Stimulated activated CD4-positive, alpha-beta T cell treated with anti-CD3 and anti-CD28 coated beads, Interleukin-1b, Interleukin-23, amount 100 ng/mL, for 1 hour (primary cell): ENCODE measurements around the gene COBL.

Source experiments
- DNase-seq, 2 donors: peaks; one replicate each; pipeline ENCODE4 v3.0.0-alpha.2; 2020; ENCODE audit warnings: low read depth in 2 of 2

The COBL gene

GRCh38 chr7:51026341-51026740, 290.3 kb downstream of the COBL start:
- DNase-seq, result no peak

GRCh38 chr7:51025668-51026067, 290.9 kb downstream of the COBL start:
- no peak for DNase-seq

- DNase-seq, result no peak
Measured at GRCh38 chr7:51024867-51025266, 291.7 kb downstream of the COBL start.

GRCh38 chr7:51023547-51023946, 293.1 kb downstream of the COBL start:
- no peak for DNase-seq

- no peak for DNase-seq
Measured at GRCh38 chr7:51022821-51023220, 293.8 kb downstream of the COBL start.

- no peak for DNase-seq
Measured at GRCh38 chr7:51021906-51022570, 294.6 kb downstream of the COBL start.

GRCh38 chr7:51020944-51021343, 295.7 kb downstream of the COBL start:
- no peak for DNase-seq

GRCh38 chr7:51019891-51020870, 296.4 kb downstream of the COBL start:
- DNase-seq, result no peak

GRCh38 chr7:51019191-51019844, 297.3 kb downstream of the COBL start:
- DNase-seq, result no peak

- no peak for DNase-seq
Measured at GRCh38 chr7:51017576-51018535, 298.8 kb downstream of the COBL start.

GRCh38 chr7:51016546-51016945, 300.1 kb downstream of the COBL start:
- DNase-seq, result no peak

- no peak for DNase-seq
Measured at GRCh38 chr7:51015581-51015980, 301.0 kb downstream of the COBL start.

- DNase-seq, result no peak
Measured at GRCh38 chr7:51014811-51015210, 301.8 kb downstream of the COBL start.

- no peak for DNase-seq
Measured at GRCh38 chr7:51013861-51014511, 302.6 kb downstream of the COBL start.

GRCh38 chr7:51013218-51013786, 303.3 kb downstream of the COBL start:
- no peak for DNase-seq

- DNase-seq, result no peak
Measured at GRCh38 chr7:51012569-51013217, 303.9 kb downstream of the COBL start.

GRCh38 chr7:51011710-51012350, 304.8 kb downstream of the COBL start:
- DNase-seq, result no peak

GRCh38 chr7:51010534-51010933, 306.1 kb downstream of the COBL start:
- DNase-seq, result no peak

GRCh38 chr7:51009716-51010496, 306.7 kb downstream of the COBL start:
- DNase-seq, result no peak
